Activated T-cell treated with anti-CD3 and anti-CD28 coated beads, Interleukin-2, amount 50 U/mL, for 48 hours (primary cell): Measurements from ENCODE around the gene ADAMTS10.
A peak's percentile ranks its signal among the peaks of the same experiment; 100 is the strongest.
"Not testable (repeated sequence)": the region's sequence is repeated elsewhere in the genome, so short reads cannot be mapped to it uniquely, and the experiment has no call there.

Experiments
- DNase-seq, 2 experiments: peaks; one replicate each; pipeline ENCODE4 v3.0.0-alpha.2; 2020

The ADAMTS10 gene

DNA sequence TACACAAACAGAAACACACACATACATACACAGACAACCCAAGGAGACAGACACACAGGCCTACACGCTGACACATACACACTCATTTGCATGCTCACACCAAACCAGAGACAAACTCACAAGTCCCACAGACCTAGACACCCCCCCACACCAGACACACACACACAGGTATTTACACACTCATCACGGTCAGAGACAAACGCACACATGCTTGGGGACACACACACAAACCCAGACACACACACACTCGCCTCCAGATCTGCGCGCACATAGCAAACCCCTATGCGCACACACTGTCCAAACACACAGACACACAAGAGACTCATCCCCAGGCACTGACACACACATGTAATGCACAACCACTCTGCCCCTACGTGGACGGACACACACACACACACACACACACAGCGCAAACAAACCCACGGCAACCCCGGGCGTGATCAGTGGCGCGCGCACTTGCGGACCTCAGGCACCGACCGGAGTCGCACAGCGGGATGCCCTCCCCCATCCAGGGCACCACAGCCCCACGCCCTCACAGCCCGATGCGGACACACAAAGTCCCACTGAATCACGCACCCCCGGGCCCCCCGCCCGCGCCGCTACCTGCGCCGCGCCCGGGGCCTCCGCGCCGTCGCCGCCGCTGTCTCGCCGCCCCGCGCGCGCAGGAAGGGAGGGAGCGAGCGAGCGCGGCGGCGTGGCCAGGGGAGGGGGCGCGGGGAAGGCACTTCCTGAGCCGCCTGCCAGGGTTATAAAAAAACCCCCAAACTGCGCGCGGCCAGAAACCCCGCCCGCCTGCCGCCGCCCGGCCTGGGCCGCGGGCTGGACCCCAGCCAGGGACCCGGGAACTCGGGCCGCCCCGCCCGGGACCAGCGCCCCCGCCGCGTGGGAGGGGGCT lies at the start of gene ADAMTS10:
Gene ADAMTS10 (minus strand): TSS at position 675 of the 895 bp plus-strand sequence. CDS start 5,005 bp downstream, outside the sequence.
- DNase-seq = peak; percentile 52 to 60

DNA sequence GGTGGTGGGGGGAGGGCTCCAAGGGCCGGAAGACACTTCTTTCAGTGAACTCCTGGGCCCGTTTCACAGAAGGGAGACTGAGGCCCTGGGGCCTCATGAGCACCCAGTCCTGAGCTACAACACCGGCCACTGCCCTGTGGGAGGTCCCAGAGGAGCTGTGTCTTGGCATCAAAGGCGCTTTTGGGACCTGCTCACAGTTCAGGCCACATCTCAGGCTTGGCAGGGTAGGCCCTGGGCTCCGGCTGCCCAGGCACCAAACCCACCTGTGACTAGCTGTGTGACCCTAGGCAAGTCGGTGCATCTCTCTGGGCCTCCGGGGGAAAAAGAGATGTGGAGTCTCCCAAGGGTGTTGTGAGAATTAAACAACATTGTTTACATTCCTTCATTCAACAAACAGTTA lies 49.4 kb upstream of the ADAMTS10 start:
- no peak for DNase-seq

DNA sequence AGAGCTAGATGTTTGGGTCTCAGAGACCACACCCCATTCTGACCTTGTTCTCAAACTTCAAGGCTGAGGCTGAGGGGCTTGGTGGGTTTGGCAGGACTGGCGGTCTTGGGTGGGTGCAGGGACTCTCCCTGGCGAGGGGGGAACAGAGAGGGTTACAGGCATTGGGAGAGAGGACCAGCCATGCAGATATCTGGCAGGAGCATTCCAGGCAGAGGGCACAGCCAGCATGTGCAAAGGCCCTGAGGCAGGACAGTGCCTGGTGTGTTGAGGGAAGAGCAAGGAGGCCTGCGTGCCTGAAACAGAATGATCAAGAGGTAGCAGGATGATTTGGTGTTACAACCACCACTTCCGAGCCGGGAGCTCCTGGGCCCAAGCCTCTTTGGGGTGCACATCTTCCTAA lies 47.4 kb upstream of the ADAMTS10 start:
- DNase-seq = no peak

DNA sequence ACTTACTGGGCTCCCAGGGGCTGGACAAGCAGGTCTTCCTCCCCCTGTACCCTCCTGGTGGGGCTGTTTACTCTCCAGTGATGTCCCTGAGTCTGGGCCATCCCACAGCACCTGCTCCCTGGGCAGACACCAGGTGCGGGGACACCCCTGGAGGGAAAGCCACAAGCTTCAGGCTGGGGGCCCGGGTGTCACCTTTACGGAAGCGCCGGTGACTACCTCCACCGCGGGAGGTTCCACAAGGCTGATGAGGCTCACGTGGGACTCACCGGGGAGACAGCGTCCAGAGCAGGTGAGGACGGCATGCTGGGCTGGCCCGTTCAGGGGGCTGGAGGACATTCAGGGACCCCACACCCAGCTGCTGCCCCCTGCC lies 44.8 kb upstream of the ADAMTS10 start:
- peak; percentile 44 to 54 for DNase-seq

DNA sequence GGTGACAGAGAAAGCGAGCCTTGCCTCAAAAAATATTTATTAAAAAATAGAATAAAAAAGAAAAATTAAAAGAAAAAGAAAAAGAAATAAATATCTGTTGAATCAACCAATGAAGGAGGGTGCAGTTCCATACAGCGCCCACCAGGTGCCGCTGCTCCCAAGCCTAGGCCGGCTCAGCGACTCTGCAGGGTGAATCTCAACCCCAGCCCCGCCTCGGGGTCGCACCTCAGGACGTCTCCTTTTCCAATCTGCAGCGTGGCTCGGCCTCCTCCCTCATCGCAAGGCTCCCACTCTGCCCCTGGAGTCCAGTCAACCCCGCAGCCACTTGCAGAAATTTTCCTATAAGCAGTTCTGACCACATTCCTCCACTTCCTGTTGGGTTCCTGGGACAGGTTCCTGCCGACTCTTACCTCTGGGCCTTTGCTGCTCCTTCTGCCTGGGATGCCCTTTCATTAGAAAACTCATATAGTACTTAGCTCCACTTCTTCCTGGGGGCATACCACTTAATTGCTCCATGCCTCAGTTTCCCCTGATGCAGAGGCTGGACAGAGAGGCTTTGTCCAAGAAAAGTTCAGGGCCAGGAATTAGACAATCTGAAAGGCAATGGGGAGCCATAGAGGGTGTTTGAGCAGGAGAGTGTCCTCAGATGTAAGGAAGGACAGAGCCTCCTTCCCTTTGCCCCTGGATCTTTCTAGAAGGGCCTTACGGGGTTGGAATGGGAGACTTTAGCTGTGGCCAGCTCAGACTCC lies 44.2 kb upstream of the ADAMTS10 start:
- DNase-seq = peak; percentile 75 to 80

DNA sequence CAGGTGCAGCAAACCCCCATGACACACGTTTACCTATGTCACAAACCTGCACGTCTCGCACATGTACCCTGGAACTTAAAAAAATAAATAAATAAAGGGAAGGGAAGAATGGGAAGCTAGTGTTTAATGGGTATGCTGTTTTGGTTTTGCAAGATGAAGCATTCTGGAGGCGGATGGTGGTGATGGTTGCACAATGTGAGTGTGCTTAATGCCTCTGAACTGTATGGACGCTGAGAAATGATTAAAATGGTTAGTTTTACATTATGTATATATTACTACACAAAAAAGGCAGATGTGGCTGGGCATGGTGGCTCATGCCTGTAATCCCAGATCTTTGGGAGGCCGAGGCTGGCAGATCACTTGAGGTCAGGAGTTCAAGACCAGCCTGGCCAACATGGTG lies 37.7 kb upstream of the ADAMTS10 start:
- no peak for DNase-seq

DNA sequence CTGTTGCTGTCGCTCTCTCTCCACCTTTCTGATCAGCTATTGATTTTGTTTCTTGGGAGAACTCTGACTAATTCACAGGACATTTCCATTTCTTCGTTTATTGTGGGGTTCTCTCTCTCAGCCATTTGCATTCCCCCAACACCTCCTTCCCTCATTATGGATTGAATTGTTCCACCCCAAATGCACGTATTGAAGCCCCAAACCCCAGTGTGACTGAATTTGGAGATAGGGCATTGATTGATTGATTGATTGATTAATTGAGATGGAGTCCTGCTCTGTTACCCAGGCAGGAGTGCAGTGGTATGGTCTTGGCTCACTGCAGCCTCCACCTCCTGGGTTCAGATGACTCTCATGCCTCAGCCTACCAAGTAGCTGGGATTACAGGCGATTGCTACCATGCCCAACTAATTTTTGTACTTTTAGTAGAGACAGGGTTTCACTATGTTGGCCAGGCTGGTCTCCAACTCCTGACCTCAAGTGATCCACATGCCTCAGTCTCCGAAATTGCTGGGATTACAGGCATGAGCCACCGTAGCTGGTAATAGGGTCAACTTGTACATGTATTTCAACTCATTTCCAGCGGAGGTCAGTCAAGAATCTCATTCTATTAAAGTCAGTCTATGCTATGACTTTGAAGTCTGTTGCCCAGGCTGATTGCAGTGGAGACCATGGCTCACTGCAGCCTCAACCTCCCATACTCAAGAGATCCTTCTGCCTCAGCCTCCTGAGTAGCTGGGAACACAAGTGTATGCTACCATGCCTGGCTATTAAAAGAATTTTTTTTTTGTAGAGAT lies 33.5 kb upstream of the ADAMTS10 start:
- no peak for DNase-seq

DNA sequence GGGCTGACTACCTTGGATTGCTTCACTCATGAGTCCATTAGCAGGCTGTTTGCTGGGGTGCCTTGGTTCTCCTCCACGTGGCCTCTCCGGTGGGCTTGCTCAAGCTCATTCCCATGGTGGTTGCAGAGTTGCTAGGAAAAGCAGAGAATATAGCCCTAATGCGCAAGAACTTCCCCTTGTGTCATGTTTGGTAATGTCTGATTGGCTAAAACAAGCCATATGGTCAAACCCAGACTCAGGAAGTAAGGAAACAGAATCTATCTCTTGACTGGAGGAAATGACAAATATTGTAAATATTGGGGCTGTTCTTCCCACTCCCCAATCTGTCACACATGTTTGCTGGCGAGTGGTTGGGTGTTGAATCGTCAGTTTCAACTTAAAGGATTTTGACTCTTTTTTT lies 32.0 kb upstream of the ADAMTS10 start:
- no peak for DNase-seq

DNA sequence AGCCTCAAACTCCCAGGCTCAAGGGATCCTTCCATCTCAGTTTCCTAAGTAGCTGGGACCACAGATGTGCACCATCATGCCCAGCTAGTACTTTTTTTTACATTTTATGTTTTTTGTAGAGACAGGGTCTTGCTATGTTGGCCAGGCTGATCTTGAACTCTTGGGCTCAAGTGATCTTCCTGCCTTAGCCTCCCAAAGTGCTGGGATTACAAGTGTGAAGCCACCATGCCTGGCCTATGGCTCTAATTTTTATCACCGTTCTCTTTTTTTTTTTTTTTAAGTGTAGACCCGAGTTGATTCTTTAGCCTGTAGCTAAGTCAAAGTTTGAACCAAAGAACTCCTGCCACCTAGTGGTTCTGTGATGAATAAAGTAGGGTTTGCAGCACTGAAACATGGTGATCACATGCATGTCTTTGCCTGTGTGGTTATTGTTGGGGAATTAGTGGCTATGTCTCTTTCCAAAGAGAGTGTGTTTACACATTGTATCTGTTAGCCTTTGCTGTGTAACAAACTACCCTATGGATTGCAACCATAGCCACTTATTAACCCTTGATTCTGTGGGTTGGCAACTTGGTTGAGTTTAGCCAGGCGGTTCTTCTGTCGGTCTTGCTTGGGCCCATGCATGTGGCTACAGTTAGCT lies 31.5 kb upstream of the ADAMTS10 start:
- no peak for DNase-seq

DNA sequence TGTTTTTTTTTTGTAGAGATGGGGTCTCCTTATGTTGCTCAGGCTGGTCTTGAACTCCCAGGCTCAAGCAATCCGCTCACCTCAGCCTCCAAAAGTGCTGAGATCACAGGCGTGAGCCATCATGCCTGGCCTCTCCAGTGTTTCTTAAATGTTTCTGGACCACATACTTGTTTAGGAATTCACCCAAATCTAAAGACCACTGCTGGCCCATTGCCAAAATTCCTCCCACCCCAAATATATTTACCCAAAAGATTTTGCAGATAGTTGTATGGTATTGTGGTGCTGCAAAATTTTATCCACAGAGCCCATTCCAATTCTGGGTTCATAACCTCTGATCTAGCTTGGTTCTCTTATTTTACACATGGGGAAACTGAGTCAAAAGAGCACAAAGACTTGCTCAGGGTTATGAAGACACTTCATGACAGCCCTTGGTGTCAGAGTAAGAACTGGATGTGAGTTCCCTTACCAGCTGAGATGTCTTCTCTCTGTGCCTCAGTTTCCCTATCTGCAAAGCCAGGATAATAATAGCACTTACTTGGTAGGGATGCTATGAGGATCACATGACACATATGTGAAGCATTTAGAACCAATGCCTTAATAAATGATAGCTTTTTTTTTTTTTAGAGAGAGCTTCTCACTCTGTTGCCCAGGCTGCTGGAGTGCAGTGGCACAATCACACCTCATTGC lies 30.8 kb upstream of the ADAMTS10 start:
- no peak for DNase-seq

DNA sequence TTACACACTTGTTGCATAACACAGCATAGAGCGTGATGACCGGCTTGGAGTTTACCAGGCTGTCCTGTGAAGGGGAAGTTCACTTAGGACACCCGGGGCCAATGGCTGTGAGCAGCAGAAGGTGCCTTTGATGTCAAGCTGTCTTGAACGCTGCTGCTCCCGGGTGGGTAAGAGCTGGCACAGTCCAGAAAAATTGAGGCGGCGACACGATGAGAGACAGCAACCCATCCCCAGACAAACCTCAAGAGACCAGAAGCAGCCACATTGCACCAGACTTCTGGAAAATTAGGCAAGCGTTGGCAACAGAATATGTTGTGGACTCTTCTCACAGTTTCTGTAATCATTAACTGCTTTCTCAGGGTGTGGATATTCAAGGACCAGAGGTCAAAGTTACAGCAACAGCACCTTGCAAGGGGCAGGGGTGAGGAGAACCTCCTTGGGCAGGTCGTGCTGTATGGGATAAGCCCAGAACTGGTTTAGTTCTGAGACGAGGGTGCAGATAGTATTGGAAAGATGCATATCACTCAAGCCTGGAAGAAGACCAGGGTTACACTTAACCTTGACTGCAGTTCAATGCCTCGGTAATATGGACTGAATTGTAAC lies 30.0 kb upstream of the ADAMTS10 start:
- DNase-seq = no peak

DNA sequence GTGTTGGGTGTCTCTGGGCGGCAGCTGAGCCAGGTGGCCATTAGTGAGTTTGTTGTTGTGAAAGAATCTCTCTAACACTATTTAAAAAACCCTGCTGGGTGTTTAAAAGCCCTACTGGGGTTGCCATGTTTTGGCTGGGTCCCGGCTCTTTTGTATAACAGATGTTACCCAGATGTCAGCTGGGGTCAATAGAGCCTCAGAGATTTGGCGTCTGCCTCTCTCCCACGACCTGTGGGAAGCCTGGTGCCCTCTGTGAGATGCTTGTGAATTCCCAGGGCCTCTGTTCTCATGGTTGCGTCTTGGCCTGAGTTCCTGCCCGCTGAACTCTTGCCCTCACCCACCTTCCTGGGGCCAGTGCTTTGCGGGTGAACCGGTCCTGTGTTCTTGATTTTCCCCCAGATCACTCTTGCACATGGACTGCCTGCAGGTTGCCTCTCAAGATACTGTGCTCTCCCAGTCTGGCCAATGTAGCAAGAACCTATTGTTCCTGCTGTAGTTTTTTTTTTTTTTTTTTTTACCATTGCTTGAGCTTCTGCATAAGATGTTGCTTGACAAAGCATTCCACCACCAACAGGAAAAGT lies 29.4 kb upstream of the ADAMTS10 start:
- DNase-seq = no peak

DNA sequence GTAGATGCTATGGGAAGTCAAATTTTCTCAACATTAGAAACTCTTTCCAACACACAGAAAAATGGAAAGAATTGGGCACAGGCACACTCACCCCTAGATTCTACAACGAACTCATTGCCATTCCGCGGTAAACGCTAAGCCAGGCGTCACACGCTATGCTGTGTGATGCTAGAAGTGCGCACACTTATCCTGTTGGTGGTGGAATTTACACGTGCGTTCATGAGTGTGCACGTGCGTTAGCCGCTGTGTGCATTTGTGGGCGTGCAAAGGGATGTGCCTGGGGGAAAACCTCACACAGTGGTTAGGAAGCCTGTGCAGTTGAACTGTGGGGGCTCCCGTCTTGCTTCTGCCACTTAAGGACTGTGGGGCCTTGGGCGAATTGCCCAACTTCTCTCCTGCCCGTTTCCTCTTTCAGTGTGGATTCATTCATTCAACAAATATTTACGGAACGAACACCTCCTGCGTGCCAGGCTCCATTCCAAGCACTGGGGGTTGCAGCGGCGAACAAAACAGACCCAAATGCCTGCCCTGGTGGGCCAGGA lies 27.6 kb upstream of the ADAMTS10 start:
- DNase-seq = no peak

DNA sequence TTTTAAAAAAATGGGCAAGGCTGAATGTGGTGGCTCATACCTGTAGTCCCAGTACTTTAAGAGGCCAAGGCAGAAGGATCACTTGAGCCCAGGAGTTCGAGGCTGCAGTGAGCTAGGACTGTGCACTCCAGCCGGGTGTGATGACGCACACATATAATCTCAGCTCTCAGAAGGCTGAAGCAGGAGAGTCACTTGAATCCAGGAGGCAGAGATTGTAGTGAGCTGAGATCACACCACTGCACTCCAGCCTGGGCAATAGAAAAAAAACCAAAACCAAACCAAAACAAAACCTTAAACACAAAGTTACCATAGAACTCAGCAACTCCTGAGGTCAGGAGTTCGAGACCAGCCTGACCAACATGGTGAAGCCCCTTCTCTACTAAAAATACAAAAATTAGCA lies 26.6 kb upstream of the ADAMTS10 start:
- not testable (repeated sequence) for DNase-seq

DNA sequence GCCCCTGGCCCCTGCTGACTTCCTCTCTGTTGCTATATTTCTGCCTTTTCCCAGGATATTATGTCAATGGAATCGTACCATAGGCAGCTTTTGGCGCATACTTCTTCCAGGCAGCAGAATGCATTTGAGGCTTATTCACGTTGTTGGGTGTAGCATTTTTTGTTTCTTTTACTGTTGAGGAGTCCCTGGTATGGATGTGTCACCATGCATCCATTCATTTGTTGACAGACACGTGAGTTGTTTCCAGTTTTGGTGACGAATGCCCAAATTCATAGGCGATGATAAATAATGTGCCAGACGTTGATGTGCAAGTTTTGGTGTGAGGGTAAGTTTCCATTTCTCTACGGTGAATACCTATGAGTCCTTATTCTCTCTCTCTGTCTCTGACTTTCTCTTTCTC lies 24.9 kb upstream of the ADAMTS10 start:
- no peak for DNase-seq

DNA sequence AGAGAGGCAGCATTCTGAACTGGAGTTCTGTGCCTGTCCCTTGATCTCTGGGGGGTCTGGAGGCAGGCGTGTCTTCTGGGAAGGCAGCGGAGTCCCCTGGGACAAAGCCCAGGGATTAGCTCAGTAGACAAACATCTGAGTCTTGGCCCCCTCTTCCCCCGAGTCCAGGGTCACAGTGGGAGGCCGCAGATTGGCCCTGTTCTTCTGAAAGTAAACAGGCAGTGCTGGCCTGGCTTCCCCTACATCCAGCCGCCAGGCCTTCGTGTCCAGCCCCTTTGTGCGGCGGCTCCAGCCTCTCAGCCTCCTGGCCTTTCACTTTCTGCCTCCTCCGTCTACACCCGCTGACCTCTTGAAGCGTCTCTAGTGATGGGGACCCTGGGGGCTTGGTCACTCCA lies 20.9 kb upstream of the ADAMTS10 start:
- no peak for DNase-seq

DNA sequence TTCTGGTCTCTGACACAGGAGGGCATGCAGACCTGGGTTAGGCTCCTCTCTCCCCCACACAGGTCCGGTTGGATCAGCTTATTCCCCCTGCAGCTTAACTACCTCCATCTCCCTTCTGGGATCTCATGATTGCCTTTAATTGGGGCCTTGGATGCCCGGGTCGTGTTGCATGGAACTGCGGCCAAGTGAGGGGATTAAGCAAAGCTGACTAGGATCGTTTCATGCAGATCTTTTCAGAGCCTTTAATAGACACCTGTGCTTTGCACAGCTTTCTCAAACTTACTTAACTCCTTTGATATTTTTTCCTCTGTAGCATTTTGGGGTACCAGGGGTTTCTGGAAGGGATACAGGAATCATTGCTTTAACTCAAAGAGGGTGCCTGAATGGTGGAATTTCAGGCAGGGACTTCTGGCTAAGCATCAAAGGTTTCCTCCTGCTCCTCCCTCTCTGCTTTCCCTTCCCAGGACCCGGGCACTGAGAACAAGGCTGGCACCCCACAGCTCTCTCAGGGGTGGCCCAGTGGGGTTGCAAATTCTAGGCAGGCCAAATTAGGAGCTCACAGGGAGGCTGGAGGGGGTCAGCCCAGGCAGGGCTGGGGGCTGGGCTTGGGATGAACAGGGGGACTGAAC lies 20.4 kb upstream of the ADAMTS10 start:
- no peak for DNase-seq

DNA sequence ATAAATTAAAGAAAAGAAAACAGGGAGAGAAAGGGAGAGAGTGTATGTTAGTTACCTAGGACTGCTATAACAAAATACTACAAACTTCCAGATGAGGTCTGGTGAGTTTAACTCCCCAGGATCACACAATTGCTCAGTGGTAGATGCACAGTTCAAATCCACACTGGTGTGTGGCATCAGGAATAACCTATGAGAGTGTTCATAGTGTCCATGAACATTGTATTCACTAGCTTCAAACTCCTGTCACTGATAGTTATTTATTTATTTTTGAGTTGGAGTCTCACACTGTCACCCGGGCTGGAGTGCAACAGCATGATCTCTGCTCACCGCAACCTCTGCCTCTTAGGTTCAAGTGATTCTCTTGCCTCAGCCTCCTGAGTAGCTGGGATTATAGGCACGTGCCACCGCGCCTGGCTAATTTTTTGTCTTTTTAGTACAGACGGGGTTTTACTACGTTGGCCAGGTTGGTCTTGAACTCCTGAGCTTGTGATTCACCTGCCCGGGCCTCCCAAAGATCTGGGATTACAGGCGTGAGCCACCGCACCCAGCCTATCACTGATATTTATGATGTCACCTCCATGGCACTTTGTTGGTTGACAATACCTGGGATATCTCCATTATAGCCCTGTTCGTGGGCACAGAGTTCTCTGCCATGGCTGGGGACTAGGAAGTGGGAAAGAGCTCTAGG lies 19.6 kb upstream of the ADAMTS10 start, which contains the start of gene NFILZ:
Gene NFILZ (plus strand): TSS at position 638 of the 688 bp plus-strand sequence. CDS start 46,133 bp downstream, outside the sequence.
- DNase-seq = no peak

DNA sequence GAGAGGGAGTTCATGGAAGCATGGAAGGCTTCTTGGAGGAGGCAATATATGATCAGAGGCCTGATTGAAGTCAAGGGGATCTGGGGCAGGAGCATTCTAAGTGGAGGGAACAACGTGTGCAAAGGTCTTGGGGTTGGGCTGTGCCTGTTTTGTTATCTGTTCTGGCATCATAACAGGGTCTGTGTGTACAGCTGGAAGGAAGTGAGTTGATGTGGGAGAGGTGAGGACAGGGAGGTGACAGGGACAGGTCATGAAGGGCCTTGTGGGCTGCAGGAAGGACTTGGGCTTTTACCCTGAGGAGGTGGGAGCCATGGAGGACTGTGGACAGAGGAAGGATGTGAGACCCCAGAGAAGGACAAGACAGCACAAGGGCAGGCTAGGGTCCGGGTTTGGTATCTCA lies 18.7 kb upstream of the ADAMTS10 start:
- DNase-seq = no peak

DNA sequence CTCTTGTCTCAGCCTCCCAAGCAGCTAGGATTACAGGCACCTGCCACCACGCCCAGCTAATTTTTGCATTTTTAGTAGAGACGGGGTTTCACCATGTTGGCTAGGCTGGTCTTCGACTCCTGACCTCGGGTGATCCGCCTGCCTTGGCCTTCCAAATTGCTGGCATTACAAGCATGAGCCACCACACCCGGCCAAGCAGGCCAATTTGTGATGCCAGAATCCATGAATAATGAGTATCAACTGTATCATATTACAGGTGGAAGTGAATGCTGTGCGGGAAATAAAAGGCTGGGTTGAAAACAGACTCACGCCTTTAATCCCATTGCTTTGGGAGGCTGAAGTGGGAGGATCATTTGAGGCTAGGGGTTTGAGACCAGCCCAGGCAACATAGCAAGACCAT lies 16.3 kb upstream of the ADAMTS10 start:
- no peak for DNase-seq
